Erythroblast (primary cell): ENCODE data around the gene SAP30BP.

Experiments
- DNase-seq, 2 experiments: peaks; one replicate each; lab custom pipeline; 2025; lab: John Stamatoyannopoulos, UW
- GATA1 ChIP-seq: IDR thresholded peaks from 2 replicates; pipeline ENCODE4 v1.6.1; 2011; ENCODE audit warnings: low read depth, mild to moderate bottlenecking, control low read depth, low read length, moderate library complexity
- POLR2A ChIP-seq: IDR thresholded peaks from 2 replicates; pipeline ENCODE4 v1.6.1; 2011; ENCODE audit warnings: mild to moderate bottlenecking, low read length

Gene SAP30BP

DNA sequence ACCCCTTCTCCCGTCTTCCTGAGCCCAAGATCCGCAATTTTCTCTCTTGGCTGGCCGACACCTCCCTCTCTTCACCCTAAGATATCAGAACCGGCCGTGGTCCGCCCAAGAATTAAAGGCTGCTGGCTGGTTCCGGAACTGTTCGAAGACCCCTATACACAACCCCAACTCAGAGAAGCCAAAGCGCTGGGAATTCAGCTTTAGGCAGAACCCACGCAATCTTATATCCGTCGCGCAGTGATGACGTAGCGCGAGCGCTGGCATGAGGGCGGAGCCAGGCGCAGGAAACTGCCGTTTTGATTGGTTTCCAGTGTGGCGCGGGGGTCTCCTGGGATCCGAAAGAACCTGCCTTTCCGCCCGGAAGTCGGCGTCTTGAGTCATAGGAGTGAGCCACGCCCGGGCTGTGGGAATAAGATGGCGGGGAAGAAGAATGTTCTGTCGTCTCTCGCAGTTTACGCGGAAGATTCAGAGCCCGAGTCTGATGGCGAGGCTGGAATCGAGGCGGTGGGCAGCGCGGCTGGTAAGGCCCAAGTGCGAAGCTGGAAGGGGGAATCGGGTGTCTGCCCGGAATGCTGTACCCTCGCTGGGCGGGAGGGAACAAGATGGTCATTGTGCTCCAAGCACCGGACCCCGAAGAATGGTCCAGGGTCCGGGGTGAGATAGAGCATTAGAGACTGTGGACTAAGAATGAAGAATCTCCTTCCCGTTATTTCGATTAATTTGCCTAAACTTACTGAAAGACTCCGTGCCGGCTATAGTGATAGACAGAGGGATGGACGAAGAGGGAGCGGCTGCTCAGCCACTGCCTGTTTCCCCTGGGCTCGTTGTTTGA is at the start of gene SAP30BP, which contains the start of gene RECQL5:
Gene SAP30BP, plus strand, starts transcription at position 380 of the 832 bp plus-strand sequence. Its CDS starts 35 bp downstream, at position 415.
Gene RECQL5, minus strand, starts transcription at position 196 of the 832 bp plus-strand sequence. CDS start 597 bp downstream, outside the sequence.
- TF ChIP-seq GATA1 (no peak), POLR2A (peak; percentile 93)
- DNase-seq, result peak; percentile 99

DNA sequence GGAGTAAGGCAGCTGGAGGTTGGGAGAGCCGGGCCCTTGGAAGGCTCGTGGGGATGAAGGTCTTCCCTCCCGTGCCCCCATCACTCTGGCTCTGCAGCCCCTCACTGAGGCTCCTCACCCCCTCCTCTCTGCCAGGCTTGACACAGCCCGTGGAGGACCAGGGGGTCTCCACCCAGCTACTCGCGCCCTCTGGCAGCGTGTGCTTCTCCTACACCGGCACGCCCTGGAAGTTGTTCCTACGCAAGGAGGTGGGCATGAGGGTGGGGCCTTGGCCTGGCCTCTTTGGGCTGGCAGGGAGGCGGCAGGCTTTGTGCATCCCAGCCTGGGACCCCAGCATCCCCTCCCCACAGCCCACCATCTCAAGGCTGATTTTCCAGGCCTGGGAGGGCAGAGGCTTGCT is 49.5 kb upstream of the SAP30BP start:
- no peak for TF ChIP-seq GATA1
- TF ChIP-seq POLR2A, result no peak
- DNase-seq, result no peak

- TF ChIP-seq POLR2A (no peak), GATA1 (no peak)
- DNase-seq, result peak; percentile 46 to 67
Measured at GRCh38 chr17:75619506-75620431, 47.4 kb upstream of the SAP30BP start.

DNA sequence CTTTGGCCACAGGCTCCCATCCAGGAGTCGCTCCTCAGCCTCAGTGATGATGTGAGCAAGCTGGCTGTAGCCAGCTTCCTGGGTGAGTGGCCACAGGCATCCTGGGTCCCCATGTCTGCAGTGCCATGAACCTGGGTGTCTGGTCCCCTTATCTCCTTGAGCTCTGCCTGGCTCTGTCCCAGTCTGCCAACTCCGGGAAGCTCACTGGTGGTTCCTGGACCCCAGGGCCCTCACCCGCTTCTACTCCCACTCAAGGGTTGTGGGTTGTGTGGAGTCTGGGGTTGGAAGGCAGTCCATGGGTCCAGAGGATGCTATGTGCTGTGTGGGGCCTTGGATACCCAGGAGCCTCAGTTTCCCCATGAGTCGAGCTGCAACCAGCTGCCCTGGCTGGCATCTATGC is 45.6 kb upstream of the SAP30BP start:
- no peak for DNase-seq
- TF ChIP-seq GATA1 (no peak), POLR2A (no peak)

DNA sequence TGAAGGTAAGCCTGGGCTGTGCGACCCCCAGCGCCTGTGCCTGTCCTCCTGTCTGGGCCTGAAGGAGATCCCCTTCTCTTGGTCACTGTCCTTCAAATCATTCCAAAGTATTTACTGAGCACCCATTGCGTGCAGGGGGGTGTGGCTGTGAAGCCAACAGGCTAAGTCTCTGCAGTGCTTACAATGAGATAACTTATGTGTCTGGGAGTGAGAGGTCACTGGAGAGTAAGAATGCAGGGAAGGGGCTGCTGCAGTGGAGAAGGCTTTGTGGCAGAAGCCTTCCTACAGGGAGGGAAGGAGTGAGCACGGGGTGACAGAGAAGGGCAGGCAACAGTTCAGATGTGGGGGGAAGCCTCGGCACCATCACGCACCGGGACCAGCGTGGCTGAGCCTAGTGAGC is 45.1 kb upstream of the SAP30BP start:
- TF ChIP-seq GATA1, result no peak
- no peak for TF ChIP-seq POLR2A
- no peak for DNase-seq

DNA sequence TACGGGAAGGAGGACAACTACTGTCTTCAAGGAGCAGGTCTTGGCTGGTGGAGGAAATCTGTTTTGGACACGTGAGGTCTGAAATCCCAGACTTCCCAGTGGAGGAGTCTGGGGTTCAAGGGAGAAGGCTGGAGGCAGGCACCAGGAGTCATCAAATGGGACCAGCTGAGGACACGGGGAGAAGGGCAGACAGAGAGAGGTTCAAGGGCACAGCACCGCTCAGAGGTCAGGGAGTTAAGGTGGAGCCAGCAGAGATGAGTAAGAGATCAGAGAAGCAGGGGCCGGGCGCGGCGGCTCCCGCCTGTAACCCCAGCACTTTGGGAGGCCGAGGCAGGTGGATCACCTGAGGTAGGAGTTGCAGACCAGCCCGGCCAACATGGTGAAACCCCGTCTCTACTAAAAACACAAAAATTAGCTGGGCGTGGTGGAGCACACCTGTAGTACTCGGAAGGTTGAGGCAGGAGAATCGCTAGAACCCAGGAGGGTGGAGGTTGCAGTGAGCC is 44.3 kb upstream of the SAP30BP start:
- no peak for DNase-seq
- no peak for TF ChIP-seq POLR2A
- TF ChIP-seq GATA1, result no peak

DNA sequence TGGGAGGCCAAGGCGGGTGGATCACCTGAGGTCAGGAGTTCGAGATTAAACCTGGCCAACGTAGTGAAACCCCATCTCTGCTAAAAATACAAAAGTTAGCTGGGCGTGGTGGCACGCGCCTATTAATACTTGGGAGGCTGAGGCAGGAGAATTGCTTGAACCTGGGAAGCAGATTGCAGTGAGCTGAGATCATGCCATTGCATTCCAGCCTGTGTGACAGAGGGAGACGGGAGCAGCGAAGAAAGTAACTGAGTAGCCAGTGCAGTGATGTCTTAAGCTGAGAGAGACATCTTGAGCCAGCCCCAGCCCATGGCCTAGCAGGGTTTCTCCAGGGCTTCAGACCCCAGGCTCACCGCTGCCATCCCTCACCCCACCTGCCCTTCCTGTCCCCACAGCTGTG is 43.8 kb upstream of the SAP30BP start:
- no peak for DNase-seq
- TF ChIP-seq GATA1 (no peak), POLR2A (no peak)

DNA sequence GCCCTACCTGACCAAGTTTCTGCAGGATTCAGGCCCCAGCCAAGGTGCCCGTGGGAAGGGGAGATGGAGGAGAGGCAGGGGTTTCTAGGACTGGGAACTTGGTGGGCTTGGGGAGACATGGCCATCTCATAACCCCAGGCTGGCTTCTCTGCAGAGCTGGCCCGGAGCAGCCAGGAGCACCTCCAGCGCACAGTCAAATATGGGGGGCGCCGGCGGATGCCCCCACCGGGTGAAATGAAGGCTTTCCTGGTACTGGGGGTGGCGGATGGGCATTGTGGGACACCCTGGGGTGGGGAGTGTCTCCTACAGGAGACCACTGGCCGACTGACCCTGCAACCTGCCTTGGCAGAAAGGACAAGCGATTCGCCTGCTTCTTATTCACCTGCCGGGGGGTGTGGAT is 43.1 kb upstream of the SAP30BP start:
- no peak for DNase-seq
- no peak for TF ChIP-seq GATA1
- no peak for TF ChIP-seq POLR2A

DNA sequence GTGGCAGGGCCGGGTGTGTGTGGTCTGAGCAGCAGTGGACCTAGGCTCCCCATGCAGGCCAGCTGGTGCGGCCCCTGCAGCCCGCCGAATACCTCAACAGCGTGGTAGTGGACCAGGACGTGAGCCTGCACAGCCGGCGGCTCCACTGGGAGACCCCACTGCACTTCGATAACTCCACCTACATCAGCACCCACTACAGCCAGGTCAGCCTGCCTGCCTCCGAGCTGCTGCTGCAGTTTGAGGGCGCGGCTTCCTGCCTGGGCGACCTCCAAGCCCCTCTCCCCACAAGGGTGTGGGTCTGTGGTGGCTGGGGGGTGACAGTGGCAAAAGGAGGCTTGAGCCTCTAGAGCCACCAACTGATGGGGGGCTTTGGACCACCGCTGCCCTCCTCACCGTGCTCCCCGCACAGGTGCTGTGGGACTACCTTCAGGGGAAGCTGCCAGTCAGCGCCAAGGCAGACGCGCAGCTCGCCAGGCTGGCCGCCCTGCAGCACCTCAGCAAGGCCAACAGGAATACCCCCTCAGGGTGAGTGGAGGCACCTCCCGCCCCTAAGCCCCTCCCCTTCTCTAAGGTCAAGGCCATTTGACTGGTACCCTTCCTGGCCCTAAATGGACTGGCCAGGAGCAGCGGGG is 42.3 kb upstream of the SAP30BP start:
- no peak for DNase-seq

GRCh38 chr17:75625813-75626486 is 41.2 kb upstream of the SAP30BP start:
- DNase-seq, result peak; percentile 41 to 43
- TF ChIP-seq GATA1 (no peak), POLR2A (no peak)

More for the DNA sequence above, 42.3 kb upstream of the SAP30BP start:
- TF ChIP-seq GATA1, result no peak
- TF ChIP-seq POLR2A, result no peak

- no peak for DNase-seq
- no peak for TF ChIP-seq GATA1
- TF ChIP-seq POLR2A, result no peak
Measured at GRCh38 chr17:75626496-75627038, 40.6 kb upstream of the SAP30BP start.

GRCh38 chr17:75627094-75627493 is 40.0 kb upstream of the SAP30BP start:
- no peak for DNase-seq
- TF ChIP-seq GATA1, result no peak
- no peak for TF ChIP-seq POLR2A

GRCh38 chr17:75628425-75628824 is 38.7 kb upstream of the SAP30BP start:
- TF ChIP-seq POLR2A (no peak), GATA1 (no peak)
- DNase-seq, result no peak
